ENCODE measurements around the gene OSBPL7. TPM values are rescaled to one million over a fixed set of nuclear protein-coding genes. Genes with fewer than 3 reads are reported as not detected.

Gene OSBPL7
- polyA plus RNA-seq, 2 of the 4 experiments (the other 2 are of a cell fraction) = 7.0 to 15.4 TPM

- POLR2A ChIA-PET = interaction anchor here (1.2 kb wide), 1 partner anchor 40 kb away, joined by 5 read pairs; the partner anchor contains the start of gene SP2
- Histone ChIP-seq H3K9me3 (no peaks in the 10 kb centered on the region), H3K4me2 (no peak overlapping the region), H3K4me3 (no peak overlapping the region), H3K4me1 (peaks cover 4% of the 10 kb centered on the region; the same call in 2 of the 3 replicates), H3K27ac (peak overlapping the region in 1 of 2 experiments; percentile 7; a peak in 1 of 6 replicates)
- no peak for FAIRE-seq
- CTCF ChIA-PET = interaction anchor here (1.2 to 36.3 kb wide), 5 partner anchors 11 to 162 kb away, joined by 4 to 1860 read pairs (median 224); partner anchors contain the start of genes SCRN2, SP2 and SP6
- DNase-seq (ENCODE audit: low read depth in 1 of 2, low spot score in 1 of 2) = no peak
- TF ChIP-seq PHF8 (IDR thresholded peaks at IDR 0.05; ENCODE audit: borderline replicate concordance, low read depth) (no peak), RCOR1 (IDR thresholded peaks at IDR 0.05; ENCODE audit: low read depth, low read length) (no peak), HOXA7 (CRISPR knock-in tag; IDR thresholded peaks at IDR 0.05) (no peak), KDM1A (IDR thresholded peaks at IDR 0.05; ENCODE audit: low read depth) (no peak), HES2 (IDR thresholded peaks at IDR 0.05) (no peak), RNF2 (IDR thresholded peaks at IDR 0.05; ENCODE audit: borderline replicate concordance, low read depth) (no peak), CBX2 (IDR thresholded peaks at IDR 0.05; ENCODE audit: borderline replicate concordance, low read depth) (no peak), NFE2L2 (conservative IDR thresholded peaks at IDR 0.05; ENCODE audit: low read length) (no peak), GATA3 (IDR thresholded peaks at IDR 0.05; ENCODE audit: borderline replicate concordance) (no peak), ZFP36 (IDR thresholded peaks at IDR 0.05; ENCODE audit: borderline replicate concordance, partially characterized antibody) (no peak), FOSL2 (IDR thresholded peaks at IDR 0.05) (no peak), FOSL2 (CRISPR knock-in tag; IDR thresholded peaks at IDR 0.05) (no peak), RAD21 (conservative IDR thresholded peaks at IDR 0.05 in 1 of 2, IDR thresholded peaks at IDR 0.05 in 1 of 2) (no peak), CHD2 (IDR thresholded peaks at IDR 0.05; ENCODE audit: low read length, partially characterized antibody) (no peak), FOXS1 (CRISPR knock-in tag; IDR thresholded peaks at IDR 0.05) (no peak)
- ATAC-seq = no peak
- 46% methylated on average over 3 of the region's 3 CpGs for WGBS (ENCODE audit: missing lambda C conversion rate)
Observed at GRCh38 chr17:47855737-47856136, 34.1 kb upstream of the OSBPL7 start.

GRCh38 chr17:47853616-47854015 is 32.0 kb upstream of the OSBPL7 start:
- ATAC-seq = no peak
- TF ChIP-seq HMGXB4 (CRISPR knock-in tag; IDR thresholded peaks at IDR 0.05; ENCODE audit: borderline replicate concordance) (no peak), CBX2 (IDR thresholded peaks at IDR 0.05; ENCODE audit: borderline replicate concordance, low read depth) (no peak), EHF (CRISPR knock-in tag; IDR thresholded peaks at IDR 0.05) (no peak), BHLHE40 (IDR thresholded peaks at IDR 0.05; ENCODE audit: low read depth, low read length) (no peak), CHD2 (IDR thresholded peaks at IDR 0.05; ENCODE audit: low read length, partially characterized antibody) (no peak)
- no peaks in the 10 kb centered on the region for H3K9me3 ChIP-seq
- peaks cover 16% of the 10 kb centered on the region for H3K4me1 ChIP-seq
- no peak for DNase-seq (ENCODE audit: low read depth in 1 of 2, low spot score in 1 of 2)
- H3K4me3 ChIP-seq = no peak overlapping the region
- ChIA-PET CTCF (interaction anchor here (1.3 to 36.3 kb wide), 4 partner anchors 8 to 244 kb away, joined by 3 to 1860 read pairs (median 304); partner anchors contain the start of genes SCRN2, SP2 and SP6), POLR2A (no interaction called here)
- WGBS (ENCODE audit: missing lambda C conversion rate) = 47% methylated on average over 5 of the region's 5 CpGs
- H3K4me2 ChIP-seq = no peak overlapping the region
- no peak overlapping the region for H3K27ac ChIP-seq
- FAIRE-seq = no peak

- ChIA-PET POLR2A (interaction anchor here (1.8 to 3.6 kb wide), 2 partner anchors 43 to 89 kb away, joined by 5 to 18 read pairs; partner anchors contain the start of genes PNPO and SP2), CTCF (interaction anchor here (0.6 to 36.3 kb wide), 5 partner anchors 7 to 237 kb away, joined by 3 to 1860 read pairs (median 225); partner anchors contain the start of genes SCRN2, SP2 and SP6)
- Histone ChIP-seq H3K9me3 (no peaks in the 10 kb centered on the region), H3K4me3 (no peak overlapping the region), H3K4me1 (peaks cover 16% of the 10 kb centered on the region), H3K27ac (no peak overlapping the region; a peak in 1 of 6 replicates), H3K4me2 (no peak overlapping the region)
- ATAC-seq = no peak
- DNase-seq (ENCODE audit: low read depth in 1 of 2, low spot score in 1 of 2) = no peak
- no peak for TF ChIP-seq CHD2 (IDR thresholded peaks at IDR 0.05; ENCODE audit: low read length, partially characterized antibody)
- no peak for TF ChIP-seq EHF (CRISPR knock-in tag; IDR thresholded peaks at IDR 0.05)
- TF ChIP-seq ZFP36 (IDR thresholded peaks at IDR 0.05; ENCODE audit: borderline replicate concordance, partially characterized antibody) = no peak
- TF ChIP-seq CBX8 (IDR thresholded peaks at IDR 0.05) = 0 out of 2 replicates have a peak, but pooled peaks have one; percentile 53
- no peak for FAIRE-seq
- 81% methylated on average over 32 of the region's 32 CpGs for WGBS (ENCODE audit: missing lambda C conversion rate)
Observed at GRCh38 chr17:47852113-47852949, 30.7 kb upstream of the OSBPL7 start.
